Calu3 (cell line): Measurements from ENCODE around the gene GARS1. TPM values are rescaled to one million over a fixed set of nuclear protein-coding genes. Genes with fewer than 3 reads are reported as not detected.
A peak's percentile ranks its signal among the peaks of the same experiment; 100 is the strongest.

Experiments used
- BruUV-seq: library from RNA; stranded (reverse); fragments of 400-500 nt; replicated peaks from 2 replicates; lab custom pipeline; 2021; lab: Mats Ljungman, UMichigan
- CTCF ChIA-PET: fragments of 300-600 bp; sonication (Branson Sonifier 250); formaldehyde crosslinking; loops from one replicate; lab custom pipeline; 2022; ENCODE audit warnings: antibody characterized with exemption; lab: Charles Lee
- DNase-seq: peaks from one replicate; pipeline ENCODE4 v3.0.0; 2022
- H3K27ac Mint-ChIP-seq: one replicate; pipeline ENCODE4 v1.8.0; 2022; ENCODE audit warnings: mixed read lengths; ENCODE audit not compliant: unreplicated experiment
- H3K27me3 Mint-ChIP-seq: one replicate; pipeline ENCODE4 v1.8.0; 2022; ENCODE audit warnings: mixed read lengths; ENCODE audit not compliant: unreplicated experiment
- H3K36me3 Mint-ChIP-seq: one replicate; pipeline ENCODE4 v1.8.0; 2022; ENCODE audit warnings: mild to moderate bottlenecking, moderate library complexity, mixed read lengths; ENCODE audit not compliant: insufficient read depth, unreplicated experiment
- H3K4me1 Mint-ChIP-seq: one replicate; pipeline ENCODE4 v1.8.0; 2022; ENCODE audit warnings: mild to moderate bottlenecking, low read depth, mixed read lengths; ENCODE audit not compliant: unreplicated experiment
- H3K4me3 Mint-ChIP-seq: one replicate; pipeline ENCODE4 v1.8.0; 2022; ENCODE audit warnings: mild to moderate bottlenecking, low read depth, moderate library complexity, mixed read lengths; ENCODE audit not compliant: unreplicated experiment
- H3K9me3 Mint-ChIP-seq: one replicate; pipeline ENCODE4 v1.8.0; 2022; ENCODE audit warnings: low read depth, mixed read lengths; ENCODE audit not compliant: unreplicated experiment
- intact Hi-C: fragments of 100-400 bp; cut with micrococcal nuclease; formaldehyde crosslinking; loops from one replicate; pipeline ENCODE4 v1.10.0; 2022; ENCODE audit not compliant: unreplicated experiment
- total RNA-seq: library from RNA; stranded (reverse); gene quantifications from 2 replicates; pipeline ENCODE4 v1.2.3, GENCODE V29; 2022
- TF ChIP-seq, protein P1 (sequence below): fragments of 200-600 bp; IDR thresholded peaks from one replicate; pipeline ENCODE4 v1.8.0; 2022; ENCODE audit warnings: antibody characterized with exemption; ENCODE audit not compliant: unreplicated experiment

GARS1 gene
- total RNA-seq, 1 experiment from 2014 or later, result 283 TPM

DNA sequence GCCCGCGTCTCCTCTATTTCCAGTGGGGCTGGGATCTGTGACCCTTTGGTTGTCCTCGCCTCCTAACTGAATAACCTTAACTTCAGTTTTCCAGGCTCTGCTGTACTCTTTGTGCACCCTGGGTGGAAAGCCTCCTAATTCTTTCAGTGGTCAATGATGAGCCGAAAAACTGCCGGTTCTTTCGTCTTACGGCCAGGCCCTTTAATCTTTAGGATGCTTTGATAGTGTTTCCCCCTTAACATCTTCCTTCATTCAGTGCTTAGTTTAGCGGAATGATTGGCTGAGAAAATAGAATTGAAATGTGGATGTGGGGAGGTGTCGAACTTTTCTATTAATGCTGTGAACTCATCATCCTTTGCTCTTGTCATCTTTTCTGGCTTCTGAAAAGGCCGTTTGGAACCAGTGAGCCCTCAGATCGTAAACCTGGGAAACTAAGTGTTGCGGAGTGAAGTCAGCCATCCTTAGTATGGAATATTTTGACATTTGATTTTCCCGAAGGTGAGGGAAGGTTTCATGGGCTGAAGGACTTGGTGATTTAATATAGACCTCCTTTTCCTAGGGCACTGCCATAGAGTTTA lies 847 bp downstream of the GARS1 start:
- TF ChIP-seq, protein P1, sequence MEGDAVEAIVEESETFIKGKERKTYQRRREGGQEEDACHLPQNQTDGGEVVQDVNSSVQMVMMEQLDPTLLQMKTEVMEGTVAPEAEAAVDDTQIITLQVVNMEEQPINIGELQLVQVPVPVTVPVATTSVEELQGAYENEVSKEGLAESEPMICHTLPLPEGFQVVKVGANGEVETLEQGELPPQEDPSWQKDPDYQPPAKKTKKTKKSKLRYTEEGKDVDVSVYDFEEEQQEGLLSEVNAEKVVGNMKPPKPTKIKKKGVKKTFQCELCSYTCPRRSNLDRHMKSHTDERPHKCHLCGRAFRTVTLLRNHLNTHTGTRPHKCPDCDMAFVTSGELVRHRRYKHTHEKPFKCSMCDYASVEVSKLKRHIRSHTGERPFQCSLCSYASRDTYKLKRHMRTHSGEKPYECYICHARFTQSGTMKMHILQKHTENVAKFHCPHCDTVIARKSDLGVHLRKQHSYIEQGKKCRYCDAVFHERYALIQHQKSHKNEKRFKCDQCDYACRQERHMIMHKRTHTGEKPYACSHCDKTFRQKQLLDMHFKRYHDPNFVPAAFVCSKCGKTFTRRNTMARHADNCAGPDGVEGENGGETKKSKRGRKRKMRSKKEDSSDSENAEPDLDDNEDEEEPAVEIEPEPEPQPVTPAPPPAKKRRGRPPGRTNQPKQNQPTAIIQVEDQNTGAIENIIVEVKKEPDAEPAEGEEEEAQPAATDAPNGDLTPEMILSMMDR, result no peak
- Mint-ChIP-seq H3K27ac (peak overlapping the region; percentile 99), H3K9me3 (no peaks in the 10 kb centered on the region), H3K27me3 (no peaks in the 10 kb centered on the region), H3K4me1 (peaks cover 26% of the 10 kb centered on the region), H3K36me3 (peaks cover 75% of the 10 kb centered on the region), H3K4me3 (peak overlapping the region; percentile 91)
- intact Hi-C loops, result no loop called here
- no peak for DNase-seq
- CTCF ChIA-PET, result interaction anchor here (0.7 kb wide), 1 partner anchor 369 kb away, joined by 4 read pairs; no protein-coding TSS in a partner anchor
- TSS peak; percentile 39 for BruUV-seq

DNA sequence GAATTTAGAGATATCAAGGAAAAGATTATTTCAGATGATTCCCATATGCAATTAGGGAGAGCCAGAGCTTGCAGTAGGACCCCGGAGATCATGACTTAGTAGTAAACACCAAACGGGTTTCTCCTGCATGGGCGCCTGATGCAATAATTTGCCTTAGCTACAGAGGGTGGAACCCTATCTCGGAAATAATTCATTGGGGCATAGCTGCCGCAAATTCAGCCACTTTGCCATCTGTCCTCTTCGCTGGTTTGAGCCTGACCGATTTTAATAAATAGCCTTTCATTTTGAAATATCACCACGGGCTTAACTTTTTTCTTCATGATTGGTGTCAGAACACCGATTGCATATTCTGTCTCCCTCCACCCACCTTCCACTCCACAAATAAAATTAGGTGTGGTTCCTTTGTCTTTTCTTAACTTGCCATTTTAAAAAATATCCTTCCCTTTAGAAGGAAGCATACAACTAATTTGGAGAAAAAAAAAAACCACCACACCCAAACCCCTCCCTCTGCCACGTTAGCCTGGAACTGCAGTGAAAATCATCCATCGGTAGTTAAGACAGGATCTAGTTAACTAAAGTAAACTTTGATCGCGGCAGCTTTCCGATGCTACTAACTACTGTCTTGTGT lies 1.4 kb downstream of the GARS1 start:
- TF ChIP-seq, protein P1, result peak; percentile 24
- H3K4me3 Mint-ChIP-seq, result peak overlapping the region; percentile 91
- CTCF ChIA-PET, result interaction anchor here (0.7 kb wide), 1 partner anchor 370 kb away, joined by 4 read pairs; no protein-coding TSS in a partner anchor
- peak overlapping the region; percentile 99 for H3K27ac Mint-ChIP-seq
- H3K36me3 Mint-ChIP-seq, result peaks cover 81% of the 10 kb centered on the region
- no peaks in the 10 kb centered on the region for H3K9me3 Mint-ChIP-seq
- peak; percentile 42 for DNase-seq
- no peaks in the 10 kb centered on the region for H3K27me3 Mint-ChIP-seq
- BruUV-seq, result no TSS peak
- peaks cover 26% of the 10 kb centered on the region for H3K4me1 Mint-ChIP-seq
- intact Hi-C loops, result no loop called here

DNA sequence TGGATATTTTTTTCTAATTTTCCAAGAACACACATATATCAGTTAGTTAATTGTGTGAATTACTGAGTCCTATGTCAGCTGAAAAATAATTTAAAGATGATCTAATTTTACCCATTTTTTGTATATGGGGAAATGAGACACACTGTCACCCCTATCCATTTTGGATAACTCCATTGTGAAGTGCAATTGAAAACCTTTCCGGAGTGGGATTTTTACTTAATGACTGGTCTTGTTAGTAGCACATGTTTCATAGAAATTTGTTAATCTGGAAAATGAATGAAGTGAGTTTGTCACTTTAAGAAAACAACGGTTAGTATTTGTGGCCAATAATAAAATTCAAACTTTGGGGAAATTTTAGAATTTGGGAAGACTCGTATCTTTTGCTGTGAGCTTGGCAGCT lies 2.0 kb downstream of the GARS1 start:
- TF ChIP-seq, protein P1, result no peak
- Mint-ChIP-seq H3K4me3 (peak overlapping the region; percentile 91), H3K4me1 (peaks cover 26% of the 10 kb centered on the region), H3K27ac (peak overlapping the region; percentile 99), H3K27me3 (no peaks in the 10 kb centered on the region), H3K9me3 (no peaks in the 10 kb centered on the region), H3K36me3 (peaks cover 86% of the 10 kb centered on the region)
- intact Hi-C loops, result no loop called here
- DNase-seq, result no peak
- no TSS peak for BruUV-seq
- CTCF ChIA-PET, result no interaction called here

DNA sequence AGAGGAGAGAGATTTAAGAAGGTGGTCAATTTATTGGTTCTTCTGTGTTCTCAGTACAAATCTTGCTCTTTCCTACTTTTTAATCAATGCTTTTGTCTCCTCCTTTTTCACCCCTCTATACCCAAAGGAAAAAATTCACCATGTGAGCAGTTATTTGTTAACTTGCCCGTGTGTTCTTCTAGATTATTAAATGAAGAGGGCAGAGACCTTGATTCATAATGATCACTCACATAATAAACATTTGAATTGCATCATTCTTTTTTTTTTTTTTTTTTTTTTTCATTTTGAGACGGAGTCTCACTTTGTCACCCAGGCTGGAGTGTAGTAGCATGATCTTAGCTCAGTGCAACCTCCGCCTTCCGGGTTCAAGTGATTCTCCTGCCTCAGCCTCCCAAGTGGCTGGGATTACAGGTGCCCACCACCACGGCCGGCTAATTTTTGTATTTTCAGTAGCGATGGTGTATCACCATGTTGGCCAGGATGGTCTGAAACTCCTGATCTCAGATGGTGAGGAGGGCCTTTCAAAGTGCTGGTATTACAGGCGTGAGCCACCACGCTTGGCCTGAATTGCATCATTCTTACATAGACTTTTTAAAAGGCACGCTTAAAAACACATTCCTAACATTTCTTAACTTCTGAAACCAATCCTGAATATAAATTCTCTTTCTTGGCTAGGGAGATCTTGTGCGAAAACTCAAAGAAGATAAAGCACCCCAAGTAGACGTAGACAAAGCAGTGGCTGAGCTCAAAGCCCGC lies 3.6 kb downstream of the GARS1 start:
- TF ChIP-seq, protein P1, result no peak
- intact Hi-C loops, result no loop called here
- DNase-seq, result no peak
- Mint-ChIP-seq H3K4me1 (peaks cover 19% of the 10 kb centered on the region), H3K27ac (peak overlapping the region; percentile 89), H3K36me3 (peaks cover 94% of the 10 kb centered on the region), H3K4me3 (peak overlapping the region; percentile 91), H3K27me3 (no peaks in the 10 kb centered on the region), H3K9me3 (no peaks in the 10 kb centered on the region)
- BruUV-seq, result no TSS peak
- CTCF ChIA-PET, result interaction anchor here (0.7 to 0.8 kb wide), 2 partner anchors 16 to 20 kb away, joined by 3 read pairs; no protein-coding TSS in a partner anchor
